Mononuclear cell (primary cell): Measurements from ENCODE around the gene TLK1. TPM values are rescaled to one million over a fixed set of nuclear protein-coding genes. Genes with fewer than 3 reads are reported as not detected.
"Not testable (repeated sequence)": the region's sequence is repeated elsewhere in the genome, so short reads cannot be mapped to it uniquely, and the experiment has no call there.

Experiments used
- H3K27me3 ChIP-seq: 2 replicates; pipeline ENCODE4 v1.6.0; 2011; ENCODE audit warnings: low read length, control low read depth; ENCODE audit not compliant: insufficient read depth
- H3K4me1 ChIP-seq: 2 replicates; pipeline ENCODE4 v1.5.1; 2011; ENCODE audit warnings: mild to moderate bottlenecking, low read length, control low read depth; ENCODE audit not compliant: insufficient read depth
- H3K4me3 ChIP-seq: 2 replicates; pipeline ENCODE4 v1.5.1; 2011; ENCODE audit warnings: mild to moderate bottlenecking, low read length, moderate library complexity
- H3K9me3 ChIP-seq: 2 replicates; pipeline ENCODE4 v1.5.1; 2011; ENCODE audit warnings: low read depth, mild to moderate bottlenecking, control low read depth, low read length
- total RNA-seq: library from RNA; depleted of rRNA; stranded (reverse); fragments of >200 nt; gene quantifications from one replicate; pipeline ENCODE4 v1.2.3, GENCODE V29; 2012

The TLK1 gene
- total RNA-seq, 1 donor, result 57.4 TPM

DNA sequence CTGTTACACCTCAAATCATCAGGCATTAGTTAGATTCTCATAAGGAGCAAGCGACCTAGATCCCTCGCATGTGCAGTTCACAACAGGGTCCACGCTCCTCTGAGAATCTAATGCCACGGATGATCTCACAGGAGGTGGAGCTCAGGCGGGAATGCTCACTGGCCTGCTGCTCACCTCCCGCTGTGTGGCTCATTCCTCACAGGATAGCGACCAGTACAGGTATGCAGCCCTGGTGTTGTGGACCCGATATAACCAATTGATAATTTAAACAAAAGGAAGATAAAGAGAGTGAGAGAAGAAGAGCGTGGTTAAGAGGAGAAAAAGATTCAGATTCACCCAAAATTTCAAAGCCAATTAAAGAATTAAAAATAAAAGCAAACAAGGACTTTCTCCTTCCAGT, 20.8 kb downstream of the TLK1 start:
- no peaks in the 10 kb centered on the region for H3K27me3 ChIP-seq
- H3K9me3 ChIP-seq, result no peaks in the 10 kb centered on the region
- no peak overlapping the region for H3K4me3 ChIP-seq
- peaks cover 33% of the 10 kb centered on the region for H3K4me1 ChIP-seq

DNA sequence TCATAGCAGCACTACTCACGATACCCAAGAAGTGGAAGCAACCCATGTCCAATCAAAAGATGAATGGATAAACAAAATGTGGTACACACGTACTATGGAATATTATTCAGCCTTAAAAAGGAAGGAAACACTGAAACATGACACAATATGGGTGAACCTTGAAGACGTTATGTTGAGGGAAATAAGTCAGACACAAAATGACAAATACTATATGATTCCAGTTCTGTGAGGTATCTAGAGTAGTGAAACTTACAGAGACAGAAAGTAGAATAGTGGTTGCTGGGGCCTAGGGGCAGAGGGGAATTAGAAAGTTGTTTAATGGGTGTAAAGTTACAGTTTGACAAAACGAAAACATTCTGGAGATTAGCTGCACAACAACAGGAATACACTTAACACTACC, 24.7 kb downstream of the TLK1 start:
- no peaks in the 10 kb centered on the region for H3K27me3 ChIP-seq
- H3K9me3 ChIP-seq, result no peaks in the 10 kb centered on the region
- H3K4me1 ChIP-seq, result peaks cover 23% of the 10 kb centered on the region

DNA sequence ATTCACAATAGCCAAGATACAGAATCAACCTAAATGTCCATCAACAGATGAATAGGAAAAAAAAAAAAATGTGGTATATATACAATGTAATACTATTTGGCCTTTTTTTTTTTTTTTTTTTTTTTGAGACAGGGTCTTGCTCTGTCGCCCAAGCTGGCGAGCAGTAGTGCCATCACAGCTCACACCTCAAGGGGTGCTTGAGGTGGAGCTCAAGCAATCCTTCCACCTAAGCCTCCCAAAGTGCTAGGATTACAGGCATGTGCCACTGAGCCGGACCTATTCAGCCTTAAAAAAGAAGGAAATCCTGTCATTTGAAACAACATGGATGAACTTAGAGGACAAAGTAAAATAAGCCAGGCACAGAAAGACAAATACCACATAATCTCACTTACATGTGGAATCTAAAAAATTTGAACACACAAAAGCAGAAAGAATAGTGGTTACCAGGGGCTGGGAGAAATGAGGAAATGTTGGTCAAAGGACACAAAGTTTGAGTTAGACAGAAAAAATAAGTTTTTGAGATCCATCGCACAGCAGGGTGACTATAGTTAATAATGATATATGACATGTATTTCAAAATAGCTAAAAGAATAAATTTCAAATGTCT, 26.0 kb downstream of the TLK1 start:
- H3K27me3 ChIP-seq, result no peaks in the 10 kb centered on the region
- H3K4me1 ChIP-seq, result peaks cover 22% of the 10 kb centered on the region
- H3K9me3 ChIP-seq, result no peaks in the 10 kb centered on the region
- no peak overlapping the region for H3K4me3 ChIP-seq

More for the DNA sequence above, 24.7 kb downstream of the TLK1 start:
- H3K4me3 ChIP-seq, result no peak overlapping the region

DNA sequence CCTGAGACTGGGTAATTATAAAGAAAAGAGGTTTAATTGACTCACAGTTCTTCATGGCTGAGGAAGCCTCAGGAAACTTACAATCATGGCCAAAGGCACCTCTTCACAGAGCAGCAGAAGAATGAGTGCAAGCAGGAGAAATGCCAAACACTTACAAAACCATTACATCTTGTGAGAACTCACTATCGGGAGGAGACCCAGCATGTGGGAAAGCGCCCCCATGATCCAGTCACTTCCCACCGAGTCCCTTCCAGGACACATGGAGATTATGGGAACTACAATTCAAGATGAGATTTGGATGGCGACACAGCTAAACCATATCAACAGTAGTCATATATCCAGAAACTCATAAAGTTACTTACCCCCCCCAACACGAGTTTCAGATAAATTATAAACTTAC, 28.6 kb downstream of the TLK1 start:
- Histone ChIP-seq H3K9me3 (no peaks in the 10 kb centered on the region), H3K27me3 (no peaks in the 10 kb centered on the region), H3K4me1 (peaks cover 25% of the 10 kb centered on the region), H3K4me3 (no peak overlapping the region)

DNA sequence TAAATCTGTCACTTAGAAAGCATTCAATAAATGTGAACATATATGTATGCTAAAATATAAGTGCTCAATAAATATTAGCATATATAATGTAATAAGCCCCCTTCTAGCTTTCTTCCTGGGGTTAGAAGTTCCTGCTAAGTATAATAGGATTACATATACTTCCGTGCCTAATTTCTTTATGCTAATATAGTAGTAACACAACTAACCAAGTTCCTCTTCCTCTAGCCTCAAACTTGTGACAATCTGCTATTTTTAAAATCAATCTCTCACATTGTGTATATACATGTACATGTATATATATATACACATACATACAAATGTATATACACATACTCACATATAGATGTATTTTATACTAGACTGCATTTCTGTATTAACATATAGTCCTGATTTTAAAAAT, 32.2 kb downstream of the TLK1 start:
- H3K9me3 ChIP-seq, result no peaks in the 10 kb centered on the region
- H3K4me3 ChIP-seq, result no peak overlapping the region
- no peaks in the 10 kb centered on the region for H3K27me3 ChIP-seq
- H3K4me1 ChIP-seq, result peaks cover 16% of the 10 kb centered on the region

DNA sequence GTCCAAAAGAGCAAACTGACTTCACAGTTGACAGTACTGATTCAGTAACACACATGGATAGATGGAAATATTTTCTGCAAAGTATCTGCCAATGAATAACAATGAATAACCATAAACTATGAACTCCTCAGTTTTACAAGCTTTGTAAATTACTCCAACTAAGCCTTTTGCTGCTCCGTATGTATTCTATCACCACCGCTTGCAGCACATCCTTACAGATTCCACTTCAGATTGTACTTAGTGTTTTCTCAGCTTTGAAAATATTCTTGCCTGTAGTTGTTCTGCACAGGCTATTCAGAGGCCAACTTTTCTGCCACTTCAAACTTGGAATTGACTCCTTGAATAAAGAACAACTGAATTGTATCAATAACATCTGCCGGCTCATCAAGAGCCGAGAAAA, 36.2 kb downstream of the TLK1 start:
- Histone ChIP-seq H3K4me3 (no peak overlapping the region), H3K9me3 (no peaks in the 10 kb centered on the region), H3K4me1 (peaks cover 25% of the 10 kb centered on the region), H3K27me3 (no peaks in the 10 kb centered on the region)

DNA sequence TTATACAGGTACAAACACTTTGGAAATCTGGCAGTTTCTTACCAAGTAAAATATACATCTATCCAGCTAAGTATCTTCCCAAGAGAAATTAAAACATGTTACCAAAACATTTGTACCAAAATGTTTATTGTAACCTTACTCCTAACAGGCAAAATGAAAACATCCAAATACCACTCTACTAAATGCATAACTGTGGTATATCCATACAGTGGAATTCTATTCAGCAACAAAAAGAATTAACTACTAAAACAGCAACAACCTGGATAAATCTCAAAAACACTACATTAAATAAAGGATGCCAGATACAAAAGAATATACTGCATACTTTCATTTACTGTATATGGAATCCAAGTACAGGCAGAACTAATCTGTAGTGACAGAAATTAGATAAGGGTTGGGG, 51.1 kb downstream of the TLK1 start:
- Histone ChIP-seq H3K9me3 (no peaks in the 10 kb centered on the region), H3K27me3 (no peaks in the 10 kb centered on the region), H3K4me1 (no peaks in the 10 kb centered on the region), H3K4me3 (no peak overlapping the region)

DNA sequence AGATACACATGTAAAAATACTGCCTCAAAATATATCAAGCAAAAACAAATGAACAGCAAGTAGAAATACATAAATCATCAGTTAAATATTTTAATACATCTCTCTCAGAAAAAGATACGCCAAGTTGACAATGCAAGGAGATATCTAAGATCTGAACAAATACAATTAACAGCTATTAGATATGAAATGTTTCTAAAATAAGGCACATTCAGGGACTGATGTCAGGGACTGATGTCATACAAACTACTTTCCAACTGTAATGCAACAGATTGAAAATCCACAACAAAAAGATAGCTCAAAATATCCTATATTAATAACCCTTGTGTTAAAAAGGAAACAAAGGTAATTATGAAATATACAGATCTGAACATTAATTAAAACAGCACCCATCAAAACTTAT, 51.7 kb downstream of the TLK1 start:
- H3K9me3 ChIP-seq, result no peaks in the 10 kb centered on the region
- H3K4me1 ChIP-seq, result no peaks in the 10 kb centered on the region
- no peaks in the 10 kb centered on the region for H3K27me3 ChIP-seq
- no peak overlapping the region for H3K4me3 ChIP-seq

DNA sequence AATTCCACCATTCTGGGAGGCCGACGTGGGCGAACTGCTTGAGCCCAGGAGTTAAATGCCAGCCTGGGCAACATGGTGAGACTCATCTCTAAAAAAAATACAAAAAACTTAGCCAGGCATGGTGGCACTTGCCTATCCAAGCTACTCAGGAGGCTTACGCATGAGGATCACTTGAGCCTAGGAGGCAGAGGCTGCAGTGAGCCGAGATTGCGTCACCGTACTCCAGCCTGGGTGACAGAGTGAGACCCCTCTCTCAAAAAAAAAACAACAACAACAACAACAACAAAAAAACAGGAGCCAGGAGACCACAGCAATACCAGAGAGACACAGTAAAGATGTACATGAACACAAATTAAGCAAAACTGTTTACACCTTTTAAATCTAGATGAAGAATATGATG, 52.9 kb downstream of the TLK1 start:
- Histone ChIP-seq H3K27me3 (no peaks in the 10 kb centered on the region), H3K4me3 (no peak overlapping the region), H3K9me3 (no peaks in the 10 kb centered on the region), H3K4me1 (no peaks in the 10 kb centered on the region)

DNA sequence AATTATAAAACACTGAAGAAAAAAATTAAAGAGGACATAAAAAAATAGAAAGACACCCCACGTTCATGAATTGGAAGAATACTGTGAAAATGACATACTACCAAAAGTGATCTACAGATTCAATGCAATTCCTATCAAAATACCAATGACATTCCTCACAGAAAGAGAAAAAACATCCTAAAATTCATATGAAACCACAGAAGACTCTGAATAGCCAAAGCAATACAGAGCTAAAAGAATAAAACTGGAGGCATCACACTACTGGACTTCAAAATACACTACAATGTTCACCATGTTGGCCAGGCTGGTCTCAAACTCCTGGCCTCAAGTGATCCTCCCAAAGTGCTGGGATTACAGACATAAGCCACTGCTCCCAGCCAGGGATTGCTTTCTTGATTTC, 56.3 kb downstream of the TLK1 start:
- no peak overlapping the region for H3K4me3 ChIP-seq
- peaks cover 5% of the 10 kb centered on the region for H3K9me3 ChIP-seq
- H3K4me1 ChIP-seq, result no peaks in the 10 kb centered on the region
- H3K27me3 ChIP-seq, result no peaks in the 10 kb centered on the region

DNA sequence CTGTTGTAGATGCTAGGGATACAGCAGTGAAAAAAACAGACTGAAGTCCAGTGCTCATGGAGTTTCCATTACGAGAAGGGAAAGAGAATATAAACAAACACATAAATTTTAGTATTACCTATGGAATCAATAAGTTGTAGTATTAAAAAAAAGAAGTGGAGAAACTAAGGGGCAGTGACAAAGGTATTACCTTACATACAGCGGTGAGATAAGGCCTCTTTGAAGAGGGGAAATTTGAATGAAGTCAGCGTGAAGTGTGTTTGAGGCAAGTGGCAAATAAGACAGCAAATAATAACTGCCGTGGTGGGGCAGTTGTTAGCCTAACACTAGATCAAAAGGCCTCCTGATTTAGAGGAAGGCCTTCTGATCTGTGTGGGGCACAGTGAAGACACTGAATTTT, 57.9 kb downstream of the TLK1 start:
- no peaks in the 10 kb centered on the region for H3K27me3 ChIP-seq
- H3K4me3 ChIP-seq, result no peak overlapping the region
- no peaks in the 10 kb centered on the region for H3K4me1 ChIP-seq
- H3K9me3 ChIP-seq, result peaks cover 19% of the 10 kb centered on the region

DNA sequence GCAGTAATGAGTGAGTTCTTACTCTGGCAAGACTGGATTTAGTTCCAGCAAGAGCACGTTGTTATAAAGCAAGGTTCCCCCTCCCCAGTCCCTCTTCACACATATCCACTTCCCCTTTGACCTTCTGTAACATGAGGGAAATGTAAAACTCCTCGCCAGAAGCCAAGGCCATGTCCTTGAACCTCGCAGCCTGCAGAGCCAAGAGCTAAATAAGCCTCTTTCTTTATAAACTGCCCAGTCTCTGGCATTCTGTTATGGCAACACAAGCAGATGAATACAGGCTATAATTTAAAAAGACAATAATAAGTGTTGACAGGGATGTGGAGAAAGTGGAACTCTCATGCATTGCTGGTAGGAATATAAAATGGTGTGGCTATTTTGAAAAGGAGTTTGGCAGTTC, 60.3 kb downstream of the TLK1 start:
- H3K9me3 ChIP-seq, result peaks cover 19% of the 10 kb centered on the region

DNA sequence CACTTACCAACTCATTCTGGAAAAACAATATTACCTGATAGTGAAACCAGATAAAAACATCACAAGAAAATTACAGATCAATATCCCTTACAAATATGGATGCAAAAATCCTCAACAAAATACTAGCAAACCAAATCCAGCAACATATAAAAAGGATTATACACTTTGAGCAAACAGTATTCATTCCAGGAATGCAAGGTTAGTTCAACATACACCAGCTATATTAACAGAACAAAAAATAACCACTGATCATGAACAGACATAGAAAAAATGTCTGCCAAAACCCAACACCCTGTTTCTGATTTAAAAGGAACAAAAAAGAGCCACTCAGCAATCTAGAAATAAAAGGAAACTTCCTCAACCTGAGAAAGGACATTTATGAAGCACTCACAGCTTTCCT, 62.1 kb downstream of the TLK1 start:
- H3K27me3 ChIP-seq, result no peaks in the 10 kb centered on the region
- H3K4me1 ChIP-seq, result no peaks in the 10 kb centered on the region
- H3K9me3 ChIP-seq, result peaks cover 19% of the 10 kb centered on the region
- H3K4me3 ChIP-seq, result no peak overlapping the region

More for the DNA sequence above, 60.3 kb downstream of the TLK1 start:
- Histone ChIP-seq H3K4me3 (no peak overlapping the region), H3K4me1 (no peaks in the 10 kb centered on the region), H3K27me3 (no peaks in the 10 kb centered on the region)

DNA sequence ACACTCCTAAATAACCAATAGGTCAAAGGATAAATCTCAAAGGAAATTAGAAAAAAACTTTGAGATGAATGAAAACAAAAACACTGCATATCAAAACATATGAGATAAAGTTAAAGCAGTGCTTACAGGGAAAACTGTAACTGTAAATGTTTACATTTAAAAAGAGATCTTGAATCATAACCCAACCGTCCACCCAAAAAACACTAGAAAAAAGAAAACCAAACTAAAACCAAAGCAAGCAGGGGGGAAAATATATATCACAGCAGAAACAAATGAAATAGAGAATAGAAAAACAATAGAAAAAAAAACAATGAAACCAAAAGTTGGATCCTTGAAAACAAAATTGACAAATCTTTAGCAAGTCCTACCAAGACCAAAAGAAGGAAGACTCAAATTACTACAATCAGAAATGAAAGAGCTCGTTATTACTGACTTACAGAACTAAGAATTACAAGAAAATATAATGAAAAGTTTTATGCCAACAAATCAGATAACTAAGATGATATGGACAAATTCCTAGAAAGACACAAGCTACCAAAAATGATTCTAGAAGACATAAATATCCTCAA, 65.6 kb downstream of the TLK1 start:
- Histone ChIP-seq H3K27me3 (no peaks in the 10 kb centered on the region), H3K4me1 (no peaks in the 10 kb centered on the region), H3K4me3 (no peak overlapping the region), H3K9me3 (peaks cover 19% of the 10 kb centered on the region)

DNA sequence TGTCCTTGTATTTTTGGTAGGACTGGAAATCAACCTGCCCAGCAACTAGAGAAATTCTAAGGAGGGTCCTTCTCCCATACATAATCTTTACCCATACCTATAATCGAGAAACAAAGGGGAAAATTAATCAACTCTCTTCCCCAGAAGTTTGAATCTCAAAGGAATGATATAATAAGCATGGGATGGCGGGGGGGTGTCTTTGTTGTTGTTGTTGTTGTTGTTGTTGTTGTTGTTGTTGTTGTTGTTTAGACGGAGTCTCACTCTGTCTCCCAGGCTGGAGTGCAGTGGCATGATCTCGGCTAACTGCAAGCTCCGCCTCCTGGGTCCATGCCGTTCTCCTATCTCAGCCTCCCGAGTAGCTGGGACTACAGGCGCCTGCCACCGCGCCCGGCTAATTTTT, 69.2 kb downstream of the TLK1 start:
- not testable (repeated sequence) for H3K4me3 ChIP-seq, H3K27me3 ChIP-seq, H3K9me3 ChIP-seq
- peaks cover 10% of the 10 kb centered on the region for H3K4me1 ChIP-seq

DNA sequence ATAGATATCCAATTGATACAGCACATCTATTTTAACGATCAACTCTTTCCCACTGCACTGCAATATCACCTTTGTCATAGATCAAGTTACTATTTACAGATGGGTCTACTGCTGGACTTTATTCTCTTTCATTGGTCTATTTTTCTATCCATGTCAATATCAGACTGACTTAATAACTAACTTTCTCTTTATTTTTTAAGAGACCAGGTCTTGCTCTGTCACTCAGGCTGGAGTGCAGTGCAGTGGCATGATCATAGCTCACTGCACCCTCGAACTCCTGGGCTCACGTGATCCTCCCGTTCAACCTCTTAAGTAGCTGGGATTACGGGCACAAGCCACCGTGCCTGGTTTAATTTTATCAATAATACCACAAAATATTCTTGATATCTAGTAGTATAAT, 71.2 kb downstream of the TLK1 start:
- peaks cover 15% of the 10 kb centered on the region for H3K4me1 ChIP-seq
- H3K4me3 ChIP-seq, result no peak overlapping the region
- H3K27me3 ChIP-seq, result no peaks in the 10 kb centered on the region

More for the DNA sequence above, 71.2 kb downstream of the TLK1 start:
- no peaks in the 10 kb centered on the region for H3K9me3 ChIP-seq
